IPS-11a (cell line): ENCODE measurements around the gene OSGEP.

Experiments used
- H3K4me3 ChIP-seq: one replicate; pipeline ENCODE4 v1.5.1; 2013; ENCODE audit warnings: low read depth, low read length, control low read depth

OSGEP gene

GRCh38 chr14:20454516-20455354, at the start of gene OSGEP, which contains the start of gene APEX1:
Gene OSGEP (minus strand): TSS chr14:20454812. CDS start chr14:20454683, 129 bp downstream.
Gene APEX1 (plus strand): TSS chr14:20455226. CDS start chr14:20455646, 420 bp downstream.
- peak within 1 kb of the TSS; percentile 98 for H3K4me3 ChIP-seq

GRCh38 chr14:20503898-20504297, 49.3 kb upstream of the OSGEP start:
- H3K4me3 ChIP-seq = no peak overlapping the region

GRCh38 chr14:20501346-20501745, 46.7 kb upstream of the OSGEP start:
- H3K4me3 ChIP-seq = no peak overlapping the region

GRCh38 chr14:20499881-20500280, 45.3 kb upstream of the OSGEP start:
- no peak overlapping the region for H3K4me3 ChIP-seq

- no peak overlapping the region for H3K4me3 ChIP-seq
Observed at GRCh38 chr14:20499108-20499507, 44.5 kb upstream of the OSGEP start.

GRCh38 chr14:20498622-20499021, 44.0 kb upstream of the OSGEP start:
- no peak overlapping the region for H3K4me3 ChIP-seq

- no peak overlapping the region for H3K4me3 ChIP-seq
Observed at GRCh38 chr14:20494935-20495766, 40.5 kb upstream of the OSGEP start.

GRCh38 chr14:20493634-20494033, 39.0 kb upstream of the OSGEP start:
- no peak overlapping the region for H3K4me3 ChIP-seq

GRCh38 chr14:20492486-20492885, 37.9 kb upstream of the OSGEP start:
- H3K4me3 ChIP-seq = no peak overlapping the region

- no peak overlapping the region for H3K4me3 ChIP-seq
Observed at GRCh38 chr14:20490563-20490962, 36.0 kb upstream of the OSGEP start.

- H3K4me3 ChIP-seq = no peak overlapping the region
Observed at GRCh38 chr14:20489093-20489994, 34.7 kb upstream of the OSGEP start.

- H3K4me3 ChIP-seq = no peak overlapping the region
Observed at GRCh38 chr14:20487396-20487725, 32.7 kb upstream of the OSGEP start.

- no peak overlapping the region for H3K4me3 ChIP-seq
Observed at GRCh38 chr14:20486684-20487395, 32.2 kb upstream of the OSGEP start.

- no peak overlapping the region for H3K4me3 ChIP-seq
Observed at GRCh38 chr14:20485900-20486299, 31.3 kb upstream of the OSGEP start.

GRCh38 chr14:20482382-20482781, 27.8 kb upstream of the OSGEP start:
- no peak overlapping the region for H3K4me3 ChIP-seq

GRCh38 chr14:20478894-20479293, 24.3 kb upstream of the OSGEP start:
- no peak overlapping the region for H3K4me3 ChIP-seq

- no peak overlapping the region for H3K4me3 ChIP-seq
Observed at GRCh38 chr14:20477211-20477876, 22.7 kb upstream of the OSGEP start.

- H3K4me3 ChIP-seq = no peak overlapping the region
Observed at GRCh38 chr14:20476776-20477175, 22.2 kb upstream of the OSGEP start.

- H3K4me3 ChIP-seq = no peak overlapping the region
Observed at GRCh38 chr14:20472536-20473169, 18.0 kb upstream of the OSGEP start.

- H3K4me3 ChIP-seq = peak overlapping the region; percentile 91
Observed at GRCh38 chr14:20470603-20470901, 15.9 kb upstream of the OSGEP start.
